ENCODE results near the gene PRCD.

Gene PRCD

GRCh38 chr17:76584427-76585032 is 44.7 kb downstream of the PRCD start:
- Histone ChIP-seq H3K27me3 (ENCODE audit: control insufficient read depth, insufficient read depth, low read length) (no peaks in the 10 kb centered on the region), H3K27ac (no peak overlapping the region)

GRCh38 chr17:76585033-76585648 is 45.3 kb downstream of the PRCD start:
- TF ChIP-seq CTCF (IDR thresholded peaks at IDR 0.05): no peak
- H3K79me2 ChIP-seq: no peaks in the 10 kb centered on the region
- H3K4me2 ChIP-seq (ENCODE audit: low read length): peak overlapping the region; percentile 95
- no peak overlapping the region for H3K27ac ChIP-seq
- H3K9ac ChIP-seq: no peak overlapping the region
- no peaks in the 10 kb centered on the region for H3K9me3 ChIP-seq (ENCODE audit: control insufficient read depth, low read length)
- peak overlapping the region; percentile 68 for H2AFZ ChIP-seq
- H3K4me3 ChIP-seq (ENCODE audit: low read depth, low read length): peak overlapping the region; percentile 63
- H3K4me1 ChIP-seq: no peaks in the 10 kb centered on the region
- no peaks in the 10 kb centered on the region for H3K36me3 ChIP-seq (ENCODE audit: control insufficient read depth, insufficient read depth, low read length)
- no peaks in the 10 kb centered on the region for H3K27me3 ChIP-seq (ENCODE audit: control insufficient read depth, insufficient read depth, low read length)

More at GRCh38 chr17:76584427-76585032, 44.7 kb downstream of the PRCD start:
- H2AFZ ChIP-seq: peak overlapping the region; percentile 68
- H3K9ac ChIP-seq: no peak overlapping the region
- no peaks in the 10 kb centered on the region for H3K9me3 ChIP-seq (ENCODE audit: control insufficient read depth, low read length)
- H3K79me2 ChIP-seq: no peaks in the 10 kb centered on the region
- TF ChIP-seq CTCF (IDR thresholded peaks at IDR 0.05): no peak
- no peaks in the 10 kb centered on the region for H3K36me3 ChIP-seq (ENCODE audit: control insufficient read depth, insufficient read depth, low read length)
- H3K4me1 ChIP-seq: no peaks in the 10 kb centered on the region
- H3K4me2 ChIP-seq (ENCODE audit: low read length): peak overlapping the region; percentile 95
- peak overlapping the region; percentile 63 for H3K4me3 ChIP-seq (ENCODE audit: low read depth, low read length)

- no peaks in the 10 kb centered on the region for H3K36me3 ChIP-seq (ENCODE audit: control insufficient read depth, insufficient read depth, low read length)
- no peak for TF ChIP-seq CTCF (IDR thresholded peaks at IDR 0.05)
- H3K27ac ChIP-seq: no peak within 1 kb of the TSS
- peak within 1 kb of the TSS; percentile 68 for H2AFZ ChIP-seq
- no peaks in the 10 kb centered on the region for H3K27me3 ChIP-seq (ENCODE audit: control insufficient read depth, insufficient read depth, low read length)
- H3K4me1 ChIP-seq: no peaks in the 10 kb centered on the region
- no peak within 1 kb of the TSS for H3K9ac ChIP-seq
- no peaks in the 10 kb centered on the region for H3K79me2 ChIP-seq
- peak within 1 kb of the TSS; percentile 63 for H3K4me3 ChIP-seq (ENCODE audit: low read depth, low read length)
- H3K4me2 ChIP-seq (ENCODE audit: low read length): peak within 1 kb of the TSS; percentile 95
- no peaks in the 10 kb centered on the region for H3K9me3 ChIP-seq (ENCODE audit: control insufficient read depth, low read length)
Measured at GRCh38 chr17:76585649-76586593, 46.1 kb downstream of the PRCD start, which contains the start of gene ST6GALNAC2. Gene ST6GALNAC2 (minus strand): TSS chr17:76585860. CDS start chr17:76585808, 52 bp downstream.

- no peaks in the 10 kb centered on the region for H3K9me3 ChIP-seq (ENCODE audit: control insufficient read depth, low read length)
- H2AFZ ChIP-seq: no peak overlapping the region
- no peak overlapping the region for H3K4me2 ChIP-seq (ENCODE audit: low read length)
- H3K79me2 ChIP-seq: no peaks in the 10 kb centered on the region
- H3K27ac ChIP-seq: no peak overlapping the region
- no peaks in the 10 kb centered on the region for H3K36me3 ChIP-seq (ENCODE audit: control insufficient read depth, insufficient read depth, low read length)
- H3K4me1 ChIP-seq: no peaks in the 10 kb centered on the region
- H3K9ac ChIP-seq: no peak overlapping the region
- no peak for TF ChIP-seq CTCF (IDR thresholded peaks at IDR 0.05)
- no peak overlapping the region for H3K4me3 ChIP-seq (ENCODE audit: low read depth, low read length)
- H3K27me3 ChIP-seq (ENCODE audit: control insufficient read depth, insufficient read depth, low read length): no peaks in the 10 kb centered on the region
Measured at GRCh38 chr17:76586741-76587487, 47.1 kb downstream of the PRCD start.
